ENCODE results near the gene CUL1.

DNA sequence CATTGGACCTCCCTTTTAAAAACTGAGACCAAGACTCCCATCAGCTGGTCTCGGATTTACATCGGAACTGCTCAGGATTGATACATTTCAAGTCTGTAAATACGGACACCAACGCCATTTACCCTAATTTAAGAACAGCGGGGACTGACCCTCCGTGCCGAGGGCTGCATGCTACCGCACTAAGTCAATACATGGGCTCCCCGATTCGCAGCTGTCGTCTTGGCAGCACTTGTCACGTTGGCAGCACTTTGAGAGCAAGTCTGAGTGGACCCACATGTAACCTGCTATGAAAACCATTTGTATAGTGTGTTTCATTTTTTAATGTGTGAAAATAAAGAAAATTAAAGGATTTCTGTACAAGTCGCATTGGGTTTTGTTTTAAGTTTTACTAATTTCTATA is 102.0 kb downstream of the CUL1 start:
- TF ChIP-seq, protein P1, sequence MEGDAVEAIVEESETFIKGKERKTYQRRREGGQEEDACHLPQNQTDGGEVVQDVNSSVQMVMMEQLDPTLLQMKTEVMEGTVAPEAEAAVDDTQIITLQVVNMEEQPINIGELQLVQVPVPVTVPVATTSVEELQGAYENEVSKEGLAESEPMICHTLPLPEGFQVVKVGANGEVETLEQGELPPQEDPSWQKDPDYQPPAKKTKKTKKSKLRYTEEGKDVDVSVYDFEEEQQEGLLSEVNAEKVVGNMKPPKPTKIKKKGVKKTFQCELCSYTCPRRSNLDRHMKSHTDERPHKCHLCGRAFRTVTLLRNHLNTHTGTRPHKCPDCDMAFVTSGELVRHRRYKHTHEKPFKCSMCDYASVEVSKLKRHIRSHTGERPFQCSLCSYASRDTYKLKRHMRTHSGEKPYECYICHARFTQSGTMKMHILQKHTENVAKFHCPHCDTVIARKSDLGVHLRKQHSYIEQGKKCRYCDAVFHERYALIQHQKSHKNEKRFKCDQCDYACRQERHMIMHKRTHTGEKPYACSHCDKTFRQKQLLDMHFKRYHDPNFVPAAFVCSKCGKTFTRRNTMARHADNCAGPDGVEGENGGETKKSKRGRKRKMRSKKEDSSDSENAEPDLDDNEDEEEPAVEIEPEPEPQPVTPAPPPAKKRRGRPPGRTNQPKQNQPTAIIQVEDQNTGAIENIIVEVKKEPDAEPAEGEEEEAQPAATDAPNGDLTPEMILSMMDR (conservative IDR thresholded peaks at IDR 0.05 in 1 of 2, IDR thresholded peaks at IDR 0.05 in 1 of 2; ENCODE audit: extremely low read depth in 1 of 2, insufficient read depth in 1 of 2, low read depth in 1 of 2, low read length in 2 of 2), result no peak
- no peak for TF ChIP-seq EZH2 (IDR thresholded peaks at IDR 0.05; ENCODE audit: borderline replicate concordance, low read length)
